Dermis microvascular lymphatic vessel endothelial cell (primary cell): ENCODE data around the gene SGK2. TPM values are rescaled to one million over a fixed set of nuclear protein-coding genes. Genes with fewer than 3 reads are reported as not detected.
"Not testable (repeated sequence)": the region's sequence is repeated elsewhere in the genome, so short reads cannot be mapped to it uniquely, and the experiment has no call there.

Experiments
- DNase-seq, 2 donors: peaks; one replicate each; pipeline versions ENCODE4 v3.0.0 to v3.0.0-alpha.2; 2010; ENCODE audit warnings: low read depth in 2 of 2
- total RNA-seq: library from RNA; depleted of rRNA; stranded (reverse); fragments of >200 nt; gene quantifications from 2 replicates; pipeline ENCODE4 v1.2.1, GENCODE V29; 2014

SGK2 gene
- total RNA-seq, 1 donor from 2014 or later = under 0.01 TPM

GRCh38 chr20:43590392-43591303 lies 31.8 kb downstream of the SGK2 start, which contains the start of gene IFT52:
IFT52 (plus strand) TSS chr20:43590937; CDS start chr20:43594699, 3,762 bp downstream.
- peak; percentile 85 to 93 for DNase-seq

DNA sequence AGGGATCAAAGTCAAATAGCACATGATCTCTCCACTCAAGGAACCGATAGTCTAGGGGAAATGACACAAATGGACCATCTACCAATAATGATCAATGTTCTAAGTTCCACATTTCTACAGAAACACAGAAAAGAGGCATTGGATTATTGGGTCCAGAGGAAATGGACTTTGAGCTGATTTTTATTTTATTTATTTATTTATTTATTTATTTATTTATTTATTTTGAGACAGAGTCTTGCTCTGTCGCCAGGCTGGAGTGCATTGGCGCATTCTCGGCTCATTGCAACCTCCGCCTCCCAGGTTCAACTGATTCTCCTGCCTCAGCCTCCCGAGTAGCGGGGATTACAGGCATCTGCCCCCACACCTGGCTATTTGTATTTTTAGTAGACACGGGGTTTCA lies 43.1 kb downstream of the SGK2 start:
- not testable (repeated sequence) for DNase-seq

DNA sequence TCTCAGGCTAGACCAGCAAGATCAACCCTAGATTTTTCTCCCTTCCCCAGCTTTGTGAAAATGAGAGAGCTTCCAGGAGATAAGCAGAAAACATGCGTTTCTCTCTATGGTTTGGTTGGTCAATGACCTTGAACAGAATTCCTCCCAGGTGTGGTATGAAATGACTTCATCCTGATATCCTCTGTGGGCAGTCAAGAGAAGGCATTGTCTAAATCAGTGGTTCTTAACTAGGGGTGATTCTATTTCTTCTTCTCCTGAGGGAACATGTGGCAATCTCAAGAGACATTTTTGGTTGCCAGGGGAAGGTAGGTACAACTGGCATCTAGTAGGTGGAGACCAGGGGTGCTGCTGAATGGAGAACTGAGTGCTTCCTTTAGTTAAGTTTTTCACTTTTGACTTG lies 44.3 kb downstream of the SGK2 start:
- no peak for DNase-seq

DNA sequence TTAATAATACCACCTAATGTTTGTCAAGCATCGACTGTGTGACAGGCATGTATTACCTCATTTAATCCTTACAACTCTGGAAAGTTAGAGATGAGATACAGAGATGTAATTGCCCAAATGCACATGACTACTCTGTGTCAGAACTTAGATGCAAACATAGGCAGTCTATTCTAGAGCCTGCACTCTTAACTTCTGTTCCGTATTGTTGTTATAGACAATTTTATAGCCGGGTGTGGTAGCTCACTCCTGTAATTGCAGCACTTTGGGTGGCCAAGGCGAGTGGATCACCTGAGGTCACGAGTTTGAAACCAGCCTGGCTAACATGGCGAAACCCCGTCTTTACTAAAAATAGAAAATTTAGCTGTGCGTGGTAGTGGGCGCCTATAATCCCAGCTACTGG lies 46.9 kb downstream of the SGK2 start:
- no peak for DNase-seq

DNA sequence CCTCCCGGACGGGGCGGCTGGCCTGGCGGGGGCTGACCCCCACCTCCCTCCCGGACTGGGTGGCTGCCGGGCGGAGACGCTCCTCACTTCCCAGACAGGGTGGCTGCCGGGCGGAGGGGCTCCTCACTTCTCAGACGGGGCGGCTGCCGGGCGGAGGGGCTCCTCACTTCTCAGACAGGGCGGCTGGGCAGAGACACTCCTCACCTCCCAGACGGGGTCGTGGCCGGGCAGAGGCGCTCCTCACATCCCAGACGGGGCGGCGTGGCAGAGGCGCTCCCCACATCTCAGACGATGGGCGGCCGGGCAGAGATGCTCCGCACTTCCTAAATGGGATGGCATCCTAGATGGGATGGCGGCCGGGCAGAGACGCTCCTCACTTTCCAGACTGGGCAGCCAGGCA lies 48.5 kb downstream of the SGK2 start:
- not testable (repeated sequence) for DNase-seq

- DNase-seq = no peak
Measured at GRCh38 chr20:43631598-43631997, 72.8 kb downstream of the SGK2 start.

Other genes with a start within 250 kb of the SGK2 start
- gene SRSF6, start 101.1 kb upstream of the SGK2 start, total RNA-seq = 33.5 and 42.7 TPM in 2 replicates
- 1.7 and 2.4 TPM in 2 replicates for gene L3MBTL1, start 51.3 kb upstream of the SGK2 start, total RNA-seq
- 31.4 and 31.8 TPM in 2 replicates for gene IFT52, start 31.9 kb downstream of the SGK2 start, total RNA-seq
- 8.6 and 13.0 TPM in 2 replicates for gene MYBL2, start 108.1 kb downstream of the SGK2 start, total RNA-seq
- gene GTSF1L, start 168.0 kb downstream of the SGK2 start, total RNA-seq = not detected in 2 replicates